GM19463 (cell line): ENCODE data around the gene MAPK12.
A peak's percentile ranks its signal among the peaks of the same experiment; 100 is the strongest.

ENCODE experiments used
- ATAC-seq: cut with Tn5 transposase; IDR thresholded peaks from one replicate; pipeline ENCODE4 v1.9.1; 2021; ENCODE audit warnings: mild to moderate bottlenecking, moderate library complexity; ENCODE audit not compliant: unreplicated experiment

The MAPK12 gene

DNA sequence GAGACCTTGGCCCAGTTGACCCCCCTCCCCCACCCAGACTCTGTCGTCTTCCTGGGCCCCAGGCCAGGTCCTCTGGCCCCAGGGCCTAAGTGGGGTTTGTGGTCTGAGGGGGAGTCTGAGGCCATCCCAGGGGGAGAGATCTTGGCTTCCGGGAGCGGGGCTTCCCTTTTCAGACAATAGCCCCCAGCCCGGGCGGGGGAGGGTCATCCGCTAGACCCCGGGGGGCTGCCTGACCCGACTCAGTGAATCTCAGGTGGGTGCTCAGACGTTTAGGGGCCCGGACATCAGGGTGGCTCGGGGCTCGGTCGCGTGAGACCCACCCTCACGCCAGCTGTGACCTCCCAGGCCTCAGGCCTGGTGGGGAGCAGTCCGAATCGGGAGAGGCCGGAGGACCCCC, 8.1 kb upstream of the MAPK12 start:
- ATAC-seq, result no peak

DNA sequence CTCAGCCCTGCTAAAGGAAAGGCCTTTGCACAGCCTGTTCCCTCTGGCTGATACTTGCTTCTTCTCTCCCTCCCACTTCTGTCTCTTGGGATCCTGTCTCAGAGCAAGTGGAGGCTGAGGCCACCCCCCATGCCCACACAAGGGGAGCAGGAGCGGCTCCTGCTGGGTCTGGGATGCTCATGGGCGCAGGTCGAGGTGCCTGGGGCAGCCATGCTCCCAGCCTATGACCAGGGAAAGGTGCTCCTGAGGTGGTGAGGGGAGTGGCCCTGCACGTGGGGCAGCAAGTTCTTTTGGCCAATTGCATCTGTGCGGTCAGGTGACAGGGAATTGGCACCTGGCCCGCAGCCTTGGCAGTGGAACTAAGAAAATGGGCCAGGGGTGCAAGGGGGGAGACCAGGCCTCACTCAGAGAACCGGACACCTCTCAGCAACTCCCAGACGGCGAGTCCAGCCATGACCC, 7.2 kb upstream of the MAPK12 start:
- no peak for ATAC-seq

DNA sequence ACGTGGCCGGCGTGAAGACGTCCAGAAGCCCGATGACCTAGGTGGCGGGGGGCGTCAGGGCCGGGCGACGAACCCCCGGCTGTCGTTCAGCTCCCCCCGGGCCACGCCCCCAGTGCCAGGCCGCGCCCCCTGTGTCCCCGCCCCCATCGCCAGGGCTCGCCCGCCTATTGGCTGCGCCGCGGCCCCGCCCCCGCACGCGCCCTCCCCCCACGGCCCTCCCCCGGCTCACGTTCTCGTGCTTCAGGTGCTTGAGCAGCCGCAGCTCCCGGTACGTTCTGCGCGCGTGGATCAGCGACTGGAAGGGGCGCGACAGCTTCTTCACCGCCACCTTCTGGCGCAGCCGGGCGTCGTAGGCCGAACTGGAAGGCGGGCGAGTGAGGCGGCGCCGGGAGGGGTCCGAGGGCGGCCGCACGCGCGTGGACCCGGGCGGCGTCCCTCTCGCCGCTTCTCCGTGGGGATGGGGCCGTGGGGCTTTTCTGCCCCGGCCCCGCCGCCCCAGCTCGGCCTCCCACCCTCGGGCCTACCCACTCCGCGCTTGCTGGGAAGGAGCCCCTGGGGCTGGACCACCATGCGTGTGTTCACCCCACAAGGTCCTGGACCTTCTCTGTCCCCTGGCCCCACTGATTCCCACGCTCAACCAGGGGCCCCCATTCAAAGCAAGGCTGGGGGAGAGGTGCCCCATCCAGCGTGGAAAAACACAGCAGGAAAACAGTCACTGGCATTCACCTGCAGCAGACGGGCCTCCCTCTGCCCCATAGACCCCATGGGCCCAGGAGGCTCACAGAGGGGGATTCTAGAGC, 6.3 kb upstream of the MAPK12 start:
- ATAC-seq, result no peak

DNA sequence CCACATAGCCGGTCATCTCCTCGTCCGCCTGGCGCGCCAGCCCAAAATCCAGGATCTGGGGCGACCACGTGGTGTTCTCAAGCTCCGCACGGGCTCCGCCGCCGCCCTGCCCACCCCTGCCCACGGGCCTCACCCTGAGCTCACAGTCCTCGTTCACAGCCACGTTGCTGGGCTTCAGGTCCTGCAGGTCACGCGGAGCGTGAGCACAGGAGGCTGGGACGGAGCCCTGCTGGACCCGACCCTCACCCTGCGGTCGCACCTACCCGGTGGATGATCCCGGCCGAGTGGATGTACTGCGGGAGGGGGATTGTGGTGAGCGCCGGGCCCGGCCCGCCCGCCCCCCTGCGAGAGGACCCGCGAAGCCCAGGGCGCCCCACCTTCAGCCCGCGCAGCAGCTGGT, 5.5 kb upstream of the MAPK12 start:
- ATAC-seq, result no peak

GRCh38 chr22:50264946-50265669, 3.6 kb upstream of the MAPK12 start:
- ATAC-seq, result no peak

DNA sequence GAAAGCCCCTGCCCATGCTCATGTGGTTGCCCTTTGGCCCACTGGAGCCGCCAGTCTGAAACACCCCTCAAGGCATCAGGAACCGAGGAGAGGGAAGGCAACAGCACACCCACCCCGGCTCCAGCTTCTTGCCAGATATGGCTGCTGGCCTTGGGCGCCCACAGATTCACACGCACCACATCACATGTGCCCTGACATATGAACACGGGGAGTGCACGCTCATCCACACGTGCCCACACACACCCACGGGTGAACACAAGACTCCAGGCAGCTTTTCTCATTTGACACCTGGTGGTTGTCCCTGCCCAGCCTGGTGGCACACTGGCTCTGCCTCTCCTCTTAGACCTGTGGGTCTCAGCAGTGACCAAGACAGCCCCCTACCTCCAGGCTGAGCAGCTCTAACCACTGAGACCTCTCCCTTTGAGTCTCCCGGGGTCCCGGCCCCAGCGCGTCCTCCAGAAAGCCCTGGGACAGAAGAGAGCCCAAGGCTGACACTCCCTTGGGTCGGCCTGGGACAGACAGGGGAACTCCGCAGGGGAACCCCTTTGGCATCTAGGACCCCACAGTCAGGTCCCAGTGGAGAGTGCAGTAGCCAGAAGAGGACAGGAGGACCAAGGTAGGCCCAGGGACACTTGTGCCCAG, 2.7 kb upstream of the MAPK12 start:
- ATAC-seq, result no peak

DNA sequence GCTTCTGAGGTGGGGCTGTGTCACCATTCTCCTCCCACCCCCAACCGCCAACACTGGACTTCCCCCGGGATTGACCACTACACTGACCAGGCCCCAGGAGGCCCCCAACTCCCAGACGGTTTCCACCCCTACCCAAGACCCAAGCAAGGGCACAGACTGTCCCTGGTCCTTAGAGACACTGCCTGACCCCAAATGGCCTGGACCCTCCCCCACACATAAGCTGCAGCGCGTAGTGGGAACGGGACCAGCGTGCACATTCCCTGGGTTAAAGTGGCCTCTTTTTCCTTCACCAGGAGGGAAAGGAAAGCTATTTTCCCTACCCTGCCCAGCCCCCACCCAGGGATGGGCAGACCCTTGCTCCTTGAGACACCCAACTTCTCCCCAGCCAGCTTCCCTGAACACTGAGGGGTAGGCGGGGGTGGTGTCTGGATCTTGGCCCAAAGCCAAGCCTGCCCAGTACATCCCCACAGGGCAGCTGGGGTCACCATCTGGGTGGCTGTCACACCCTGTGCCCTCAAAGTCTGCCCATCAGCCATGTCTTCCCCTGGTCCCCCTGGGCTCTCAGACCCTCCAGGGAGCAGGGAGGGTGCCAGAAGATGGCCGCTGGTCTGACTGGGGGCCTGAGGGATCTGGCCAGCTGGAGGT, 1.6 kb upstream of the MAPK12 start:
- no peak for ATAC-seq

DNA sequence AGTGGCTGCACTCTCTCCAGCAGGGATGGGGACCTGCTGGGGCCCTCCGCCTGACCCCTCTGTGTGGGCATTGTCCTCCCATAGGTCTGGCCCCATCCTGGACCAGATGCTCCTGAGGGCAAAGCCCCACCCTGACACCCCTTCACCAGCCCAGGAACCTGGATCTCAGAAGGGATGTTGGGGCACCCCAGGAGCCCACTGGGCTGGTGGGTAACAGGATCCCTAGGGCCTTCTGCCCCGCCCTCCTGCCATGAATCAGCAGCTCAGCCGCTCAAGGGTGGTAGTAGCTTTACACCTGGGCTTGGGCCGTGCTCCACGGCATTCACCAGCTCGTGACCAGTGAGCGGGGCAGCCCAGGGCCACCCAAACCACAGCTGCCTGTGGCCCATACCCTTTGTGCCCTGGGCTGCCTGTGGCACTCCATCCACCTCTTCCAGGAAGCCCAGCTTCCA, 1.0 kb upstream of the MAPK12 start:
- ATAC-seq, result no peak

GRCh38 chr22:50260801-50261614, 475 bp downstream of the MAPK12 start:
- ATAC-seq, result peak; percentile 28

GRCh38 chr22:50260434-50260800, 1.1 kb downstream of the MAPK12 start:
- ATAC-seq, result no peak

DNA sequence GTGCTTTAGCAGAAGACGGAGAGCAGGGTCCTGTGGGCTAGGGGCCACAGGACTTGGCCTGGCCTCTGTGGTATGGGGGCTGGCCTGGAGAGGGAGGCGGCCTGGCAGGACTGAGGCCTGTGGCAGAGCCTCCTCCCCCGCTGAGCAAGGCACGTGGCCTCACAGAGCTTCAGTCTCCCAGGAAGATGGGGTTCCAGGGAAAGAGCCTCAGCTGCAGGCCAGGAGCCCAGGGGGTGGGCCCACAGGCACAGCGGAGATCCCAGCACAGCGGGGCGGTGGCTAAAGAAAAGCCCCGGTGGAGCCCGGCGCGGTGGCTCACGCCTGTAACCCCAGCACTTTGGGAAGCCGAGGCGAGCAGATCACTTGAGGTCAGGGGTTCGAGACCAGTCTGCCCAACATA, 2.2 kb downstream of the MAPK12 start:
- no peak for ATAC-seq

DNA sequence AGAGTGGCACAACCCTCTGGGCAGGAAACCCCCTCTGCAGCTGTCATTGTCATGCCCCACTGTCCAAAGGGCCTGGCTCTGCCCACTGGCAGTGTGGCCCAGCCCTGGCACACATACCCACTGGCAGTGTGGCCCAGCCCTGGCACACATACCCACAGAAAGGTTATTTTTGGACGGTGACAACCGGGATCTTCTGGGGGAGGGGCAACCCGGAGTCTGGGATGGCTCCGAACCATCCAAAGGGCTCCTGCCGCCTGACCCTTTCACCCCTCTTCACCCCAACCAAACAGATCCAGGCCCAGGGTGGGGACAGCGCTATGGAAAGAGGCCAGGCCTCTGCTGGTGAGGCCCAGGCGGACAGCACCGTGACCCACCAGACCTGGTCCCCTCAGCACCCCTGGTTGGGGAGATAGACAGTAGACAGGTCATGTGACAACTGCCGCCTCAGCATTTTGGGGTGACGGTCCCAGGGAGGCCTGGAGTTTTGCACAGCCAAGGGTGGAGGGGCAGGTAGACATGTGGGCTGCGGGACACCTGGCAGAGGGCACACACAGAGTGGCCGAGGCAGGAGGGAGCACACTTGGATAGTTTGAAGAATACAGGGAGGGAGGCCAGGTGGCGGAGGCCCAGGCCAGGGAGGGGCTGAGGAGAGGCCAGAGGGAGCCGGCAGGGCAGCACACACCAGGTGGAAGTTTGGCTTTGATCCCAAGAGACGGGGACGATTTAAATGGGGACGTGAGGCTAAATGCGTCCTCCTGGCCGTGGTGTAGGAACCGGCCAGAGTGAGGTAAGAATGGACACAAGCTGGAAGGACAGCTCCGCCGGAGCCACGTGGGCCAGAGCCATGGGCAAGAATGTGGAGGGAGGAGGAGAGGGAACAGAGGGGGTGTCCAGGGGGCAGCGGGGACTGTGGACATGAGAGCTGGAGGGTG, 2.9 kb downstream of the MAPK12 start:
- no peak for ATAC-seq

DNA sequence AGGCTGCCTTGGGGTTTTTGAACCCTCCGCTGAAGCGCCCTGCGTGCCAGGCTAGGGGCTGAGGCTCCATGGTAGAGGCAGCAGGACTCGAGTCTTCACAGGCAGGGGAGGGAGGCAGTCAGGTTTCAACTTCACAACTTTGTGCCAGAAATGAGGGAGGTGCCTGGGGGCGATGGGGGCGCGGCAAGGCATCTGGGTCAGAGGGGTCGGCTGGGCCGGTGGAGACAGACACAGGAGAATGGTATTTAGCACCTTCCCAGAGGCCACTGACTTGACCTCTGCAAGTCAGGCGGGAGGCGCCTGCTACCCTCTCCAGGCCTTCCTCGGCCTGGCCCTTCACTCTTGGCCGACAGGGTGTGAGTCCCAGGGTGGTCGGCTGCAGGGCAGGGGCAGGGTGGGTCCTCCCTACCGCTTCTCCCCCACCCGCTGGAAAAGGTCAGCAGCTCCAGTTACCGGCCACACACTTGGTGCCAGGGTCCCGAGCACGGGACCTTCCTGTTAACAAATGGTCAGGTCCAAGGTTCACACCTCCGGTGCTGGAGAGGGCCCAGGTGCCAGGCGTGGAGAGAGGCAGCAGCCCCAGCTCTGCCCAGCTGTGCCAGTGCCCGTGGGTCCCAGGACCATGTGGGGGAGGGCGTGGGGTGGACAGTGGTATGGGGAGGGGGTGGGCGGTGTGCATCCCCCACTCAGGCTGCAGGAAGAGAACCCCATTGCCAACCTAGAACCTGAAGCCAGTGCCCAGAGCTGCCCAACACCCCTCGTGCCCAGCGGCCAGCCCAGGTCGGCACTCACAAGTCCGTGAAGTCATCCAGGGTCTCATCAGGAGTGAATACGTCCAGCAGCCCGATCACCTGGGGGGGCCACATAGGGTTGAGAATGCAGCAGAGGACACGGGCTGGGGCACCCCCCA, 3.8 kb downstream of the MAPK12 start:
- ATAC-seq, result no peak

DNA sequence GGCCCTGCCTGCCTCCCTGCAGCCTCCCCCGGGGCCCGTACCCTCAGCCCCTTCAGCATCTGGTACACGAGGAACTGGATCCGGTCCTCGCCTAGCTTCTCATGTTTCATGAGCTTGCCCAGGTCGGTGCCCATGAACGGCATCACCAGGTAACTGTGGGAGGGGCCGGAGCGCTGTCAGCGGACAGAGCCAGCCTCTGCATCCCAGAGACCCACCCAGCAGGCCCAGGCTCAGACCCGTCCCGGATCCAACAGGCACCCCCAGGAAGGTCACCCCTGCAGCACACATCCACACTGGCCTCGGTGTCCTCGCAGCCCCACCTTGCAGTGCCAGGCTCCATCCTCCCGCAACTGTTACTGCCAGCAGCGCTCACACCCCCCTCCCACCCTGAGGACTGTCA, 4.4 kb downstream of the MAPK12 start:
- no peak for ATAC-seq

DNA sequence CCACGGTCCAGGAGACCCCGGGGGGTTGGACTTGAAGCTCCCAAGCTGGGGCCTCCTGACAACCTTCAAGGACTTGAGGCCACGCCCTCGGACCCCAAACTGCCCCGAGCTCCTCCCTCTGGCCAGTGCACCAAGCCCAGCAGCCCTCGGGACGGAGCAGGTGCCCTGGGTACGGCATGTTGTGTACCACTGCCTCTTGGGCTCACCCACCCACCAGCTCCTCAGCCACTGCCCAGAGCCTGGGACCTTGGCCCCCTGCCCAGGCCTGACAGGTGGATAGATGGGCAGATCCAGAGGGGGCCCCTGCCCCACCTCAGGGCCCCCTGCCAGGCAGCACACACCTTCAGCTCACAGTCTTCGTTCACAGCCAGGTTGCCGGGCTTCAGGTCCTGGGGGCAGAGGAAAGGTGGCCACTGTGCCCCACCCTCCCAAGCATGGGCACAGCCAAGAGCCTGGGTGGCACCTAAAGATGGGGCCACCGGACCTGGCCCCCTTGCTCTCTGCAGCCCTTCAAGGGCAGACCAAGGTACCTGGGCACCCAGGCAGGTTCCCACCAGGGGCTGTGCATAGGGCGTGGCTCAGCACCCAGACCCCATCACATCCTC, 5.1 kb downstream of the MAPK12 start:
- ATAC-seq, result no peak

DNA sequence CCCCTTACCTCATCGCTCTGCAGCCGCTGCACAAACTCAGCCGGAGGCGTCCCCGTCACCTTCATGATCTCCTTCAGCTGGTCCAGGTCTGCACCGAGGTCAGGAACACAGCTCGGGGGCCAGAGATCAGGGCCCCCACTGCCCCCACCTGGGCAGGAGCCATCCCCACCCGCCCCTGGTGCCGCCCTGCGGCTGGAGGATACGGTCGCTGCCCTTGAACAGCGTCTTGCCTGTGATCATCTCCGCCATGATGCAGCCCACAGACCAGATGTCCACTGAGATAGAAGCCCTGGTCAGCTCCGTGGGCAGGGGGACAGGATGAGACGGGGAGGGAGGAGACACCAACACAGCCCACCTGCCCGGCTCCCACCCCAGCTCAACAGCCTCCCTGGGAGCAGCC, 5.9 kb downstream of the MAPK12 start:
- no peak for ATAC-seq

- ATAC-seq, result no peak
Measured at GRCh38 chr22:50255099-50255498, 6.4 kb downstream of the MAPK12 start.

DNA sequence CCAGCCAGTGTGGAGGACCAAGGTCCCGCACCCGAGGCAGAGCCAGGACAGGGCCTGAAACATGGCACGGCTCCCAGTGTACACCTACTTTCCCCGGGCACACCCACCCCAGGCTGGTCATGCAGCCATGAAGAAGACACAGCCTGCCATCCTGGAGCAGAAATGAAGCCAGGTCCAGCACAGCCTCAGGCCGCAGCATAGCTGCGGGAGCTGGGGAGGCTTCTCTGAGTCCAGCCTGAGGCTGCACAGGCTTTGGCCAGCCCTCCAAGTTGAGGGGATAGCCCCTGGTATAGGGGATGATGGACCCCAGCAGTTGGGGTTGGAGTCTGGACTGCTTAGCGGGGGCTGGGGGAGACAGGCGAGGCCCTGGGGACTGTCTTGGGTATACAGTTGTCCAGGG, 7.5 kb downstream of the MAPK12 start:
- no peak for ATAC-seq
